Subcutaneous adipose tissue (tissue), 4 donors: ENCODE results near the gene ADAMTSL3. TPM values are rescaled to one million over a fixed set of nuclear protein-coding genes. Genes with fewer than 3 reads are reported as not detected.

Source experiments
- CTCF ChIP-seq: fragments of 450-650 bp; IDR thresholded peaks from one replicate; pipeline ENCODE4 v1.5.1; 2016; ENCODE audit warnings: low read depth, mild to moderate bottlenecking, control low read depth, antibody characterized with exemption, moderate library complexity
- total RNA-seq, 4 donors: library from RNA; depleted of rRNA; stranded (reverse); fragments of >200 nt; gene quantifications; one replicate each; pipeline ENCODE4 v1.1.0, GENCODE V29; 2016

Gene ADAMTSL3
- total RNA-seq, 4 donors from 2014 or later = 1.5 to 4.0 (median 2.3) TPM

DNA sequence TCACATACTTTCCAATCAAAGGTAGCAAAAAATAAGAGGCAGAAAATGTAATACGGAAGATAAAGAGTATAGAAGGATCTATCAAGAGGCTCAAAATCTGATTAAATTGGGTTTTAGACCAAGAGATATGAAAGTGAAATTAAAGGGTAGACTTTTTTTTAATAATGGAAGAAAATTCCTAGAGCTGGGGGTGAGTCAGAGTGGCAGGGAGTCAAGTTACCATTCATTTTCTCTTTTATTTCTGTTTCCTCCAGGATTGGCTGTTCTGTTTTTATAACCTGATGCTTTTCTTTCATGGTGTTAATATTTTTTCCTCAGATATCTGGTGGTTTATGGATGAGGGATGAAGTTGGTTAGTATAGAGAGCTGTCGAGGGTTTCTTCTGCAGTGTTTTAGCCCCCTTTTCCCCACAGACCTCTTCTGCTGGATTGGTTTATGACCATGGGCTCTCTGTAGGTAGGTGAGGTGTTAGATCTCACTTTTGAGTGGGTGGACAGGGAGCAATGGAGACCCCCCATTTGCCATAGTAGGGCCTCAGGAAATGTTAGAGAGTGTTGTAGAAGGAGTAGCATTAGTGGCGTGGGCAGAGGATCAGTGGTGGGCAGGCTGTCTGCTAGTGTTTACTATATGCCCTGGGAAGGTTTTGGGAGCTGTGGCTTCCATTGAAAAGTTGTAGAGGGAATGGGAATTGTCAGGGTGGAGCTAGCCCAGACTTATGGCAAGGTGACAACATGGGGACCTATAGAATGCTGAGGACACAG lies 380.1 kb downstream of the ADAMTSL3 start:
- no peak for TF ChIP-seq CTCF

DNA sequence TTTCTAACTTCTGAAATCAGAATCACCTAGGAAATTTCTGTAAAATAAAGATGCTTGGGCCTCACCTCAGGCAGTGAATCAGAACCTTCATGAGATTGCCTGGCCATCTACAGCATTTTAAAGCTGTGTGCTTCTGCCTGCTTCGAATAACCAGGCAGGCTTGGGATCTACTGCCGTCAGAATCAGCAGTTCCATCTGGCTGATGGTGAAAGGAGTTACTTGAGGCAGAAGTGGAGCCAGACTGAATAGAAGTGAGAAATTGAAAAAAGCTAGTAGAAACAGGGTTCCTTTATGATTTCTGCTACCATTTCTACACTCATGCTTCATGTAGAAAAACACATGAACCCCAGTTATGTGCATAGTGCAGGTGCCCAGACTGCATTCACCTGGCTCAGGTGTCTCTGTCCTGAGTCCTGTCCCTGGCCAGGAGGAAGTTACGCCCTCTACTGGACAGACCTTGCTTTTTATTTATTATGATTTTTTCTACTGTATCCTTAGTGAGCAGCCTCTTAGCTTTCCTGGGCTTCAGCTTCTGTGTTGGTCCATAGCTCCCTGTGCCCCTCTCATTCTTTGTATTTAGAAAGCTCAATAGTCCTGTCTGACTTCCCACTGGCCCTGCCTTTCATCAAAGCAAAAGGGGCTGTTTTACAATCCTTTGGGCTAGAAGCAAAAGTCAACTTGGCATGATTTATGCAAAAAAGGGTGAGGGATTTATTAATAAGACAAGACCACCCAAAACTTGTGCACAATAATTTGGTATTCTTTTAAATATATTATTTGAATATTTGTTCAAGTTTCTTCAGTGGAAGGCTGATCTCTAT lies 380.9 kb downstream of the ADAMTSL3 start:
- no peak for TF ChIP-seq CTCF

DNA sequence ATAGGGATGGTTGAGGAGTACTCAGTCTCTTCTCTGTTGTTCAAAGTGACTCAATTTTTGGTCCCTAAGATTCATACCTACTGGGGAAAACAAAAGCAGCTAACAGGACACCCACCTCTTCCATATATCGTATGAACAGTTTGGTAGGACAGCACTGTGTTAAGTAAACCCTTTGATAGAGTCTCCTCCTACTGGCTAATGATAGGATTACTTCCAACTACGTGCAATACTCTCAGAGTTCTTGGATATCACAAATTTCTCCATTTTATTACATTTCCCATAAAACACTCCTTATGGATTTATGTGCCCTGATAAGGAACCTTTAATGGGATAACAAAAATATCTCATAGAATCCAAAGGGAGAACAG lies 381.5 kb downstream of the ADAMTSL3 start:
- no peak for TF ChIP-seq CTCF

DNA sequence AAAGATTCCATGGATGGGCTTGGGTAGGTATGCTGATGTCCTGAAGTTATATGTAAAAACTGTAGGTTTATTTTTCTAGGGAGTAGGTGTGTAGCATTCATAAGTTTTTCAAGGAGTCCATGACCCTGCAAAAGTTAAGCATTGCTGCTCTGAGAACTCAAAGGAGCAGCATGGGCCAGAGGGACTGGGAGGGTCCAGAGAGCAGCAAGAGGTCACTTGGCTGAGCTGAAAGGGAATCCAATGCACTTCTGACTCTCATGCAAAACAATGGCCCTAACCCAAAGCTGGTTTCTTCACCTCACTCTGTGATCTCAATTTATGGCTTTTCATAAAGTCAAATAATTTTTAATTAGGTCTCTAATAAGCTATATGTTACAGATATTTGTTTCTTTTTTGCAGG lies 383.4 kb downstream of the ADAMTSL3 start:
- TF ChIP-seq CTCF = no peak

DNA sequence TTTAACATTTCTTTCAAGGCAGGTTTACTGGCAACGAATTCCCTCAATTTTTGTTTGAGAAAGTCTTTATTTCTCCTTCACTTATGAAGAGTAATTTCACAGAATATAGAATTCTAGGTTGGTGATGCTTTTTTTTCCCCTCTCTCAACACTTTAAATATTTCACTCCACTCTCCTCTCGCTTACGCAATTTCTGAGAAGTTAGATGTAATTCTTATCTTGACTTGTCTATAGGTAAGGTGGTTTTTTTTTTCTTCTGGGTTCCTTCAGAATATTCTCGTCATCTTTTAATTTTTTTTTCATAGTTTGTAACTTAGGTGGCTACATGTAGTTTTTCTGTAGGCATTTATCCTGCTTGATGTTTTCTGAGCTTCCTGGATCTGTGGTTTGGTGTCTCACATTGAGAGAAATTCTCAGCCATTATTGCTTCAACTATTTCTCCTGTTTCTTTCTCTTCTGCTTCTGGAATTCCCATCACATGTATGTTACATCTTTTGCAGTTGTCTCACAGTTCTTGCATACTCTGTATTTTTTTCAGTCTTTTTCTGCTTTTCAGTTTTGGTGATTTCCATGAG lies 392.2 kb downstream of the ADAMTSL3 start:
- TF ChIP-seq CTCF = no peak

DNA sequence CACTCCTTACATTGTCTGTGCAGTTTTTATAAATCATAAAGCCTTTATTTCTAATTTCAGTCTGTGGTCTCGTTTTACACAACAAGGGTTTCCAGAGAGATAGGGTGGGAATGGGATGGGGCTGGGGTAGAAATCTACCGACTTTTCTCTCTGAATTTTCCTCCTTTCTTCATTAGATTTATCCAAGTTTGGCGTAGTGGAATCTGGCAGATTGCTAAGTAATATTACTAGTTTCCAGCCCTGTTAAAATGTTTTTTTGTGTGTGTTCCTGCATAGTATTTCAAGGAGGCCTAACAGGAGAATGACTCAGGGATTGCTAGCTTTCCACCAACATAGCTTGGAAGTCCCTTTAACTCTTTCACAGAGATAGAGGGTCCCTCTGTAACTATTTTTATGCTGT lies 396.2 kb downstream of the ADAMTSL3 start:
- no peak for TF ChIP-seq CTCF

GRCh38 chr15:84057714-84058331 lies 403.9 kb downstream of the ADAMTSL3 start:
- no peak for TF ChIP-seq CTCF
